HUES64 (cell line): ENCODE results near the gene LTN1.

Source experiments
- H3K27ac ChIP-seq: 2 replicates; pipeline ENCODE4 v1.7.0; 2013; ENCODE audit warnings: low read depth, low read length, inconsistent platforms
- H3K27me3 ChIP-seq: 2 replicates; pipeline ENCODE4 v1.6.1; 2013; ENCODE audit warnings: mild to moderate bottlenecking, low read length; ENCODE audit not compliant: insufficient read depth
- H3K36me3 ChIP-seq: 2 replicates; pipeline ENCODE4 v1.6.1; 2013; ENCODE audit warnings: mild to moderate bottlenecking, low read length; ENCODE audit not compliant: insufficient read depth
- H3K4me1 ChIP-seq: 2 replicates; pipeline ENCODE4 v1.6.1; 2013; ENCODE audit warnings: mild to moderate bottlenecking, low read length, moderate library complexity; ENCODE audit not compliant: insufficient read depth
- H3K4me3 ChIP-seq: 2 replicates; pipeline ENCODE4 v1.5.1; 2013; ENCODE audit warnings: mild to moderate bottlenecking, low read length, moderate library complexity
- H3K9ac ChIP-seq: 2 replicates; pipeline ENCODE4 v1.6.1; 2013; ENCODE audit warnings: mild to moderate bottlenecking, low read depth, low read length
- H3K9me3 ChIP-seq: 2 replicates; pipeline ENCODE4 v1.6.1; 2013; ENCODE audit warnings: low read depth, low read length; ENCODE audit not compliant: insufficient read depth
- WGBS: fragments of 150-250, 120-280 bp; methylation state at CpG from one replicate; pipeline ENCODE4 v1.1.7; 2013; ENCODE audit warnings: missing lambda C conversion rate; 5-methylcytosine and 5-hydroxymethylcytosine counted together

Gene LTN1

GRCh38 chr21:28882345-28882744, 110.3 kb downstream of the LTN1 start:
- WGBS = 91% methylated on average over 1 of the region's 2 CpGs
- Histone ChIP-seq H3K9me3 (no peaks in the 10 kb centered on the region; the same call in 1 of the 2 replicates), H3K27ac (no peak overlapping the region), H3K4me3 (no peak overlapping the region), H3K36me3 (peaks cover 47% of the 10 kb centered on the region), H3K27me3 (no peaks in the 10 kb centered on the region), H3K9ac (no peak overlapping the region), H3K4me1 (peaks cover 6% of the 10 kb centered on the region)
